ENCODE measurements around the gene ESRRB.

- TF ChIP-seq USF2 (CRISPR knock-in tag; IDR thresholded peaks at IDR 0.05) (no peak), CTCF (IDR thresholded peaks at IDR 0.05) (no peak), TEAD4 (CRISPR knock-in tag; IDR thresholded peaks at IDR 0.05) (no peak), USF1 (CRISPR knock-in tag; IDR thresholded peaks at IDR 0.05) (no peak), JUN (CRISPR knock-in tag; IDR thresholded peaks at IDR 0.05) (no peak), E2F1 (CRISPR knock-in tag; IDR thresholded peaks at IDR 0.05) (no peak), TCF7 (CRISPR knock-in tag; IDR thresholded peaks at IDR 0.05; ENCODE audit: low read depth) (no peak), PREB (CRISPR knock-in tag; IDR thresholded peaks at IDR 0.05; ENCODE audit: borderline replicate concordance) (no peak), ZSCAN18 (CRISPR knock-in tag; IDR thresholded peaks at IDR 0.05) (no peak), ELF4 (CRISPR knock-in tag; IDR thresholded peaks at IDR 0.05; ENCODE audit: low read depth) (no peak), HMGA2 (CRISPR knock-in tag; IDR thresholded peaks at IDR 0.05) (no peak)
These were observed 163.2 kb downstream of the ESRRB start for GRCh38 chr14:76539130-76539529.

Data from WTC11 (cell line).